Measurements from ENCODE around the gene CCM2.
"Not testable (repeated sequence)": the region's sequence is repeated elsewhere in the genome, so short reads cannot be mapped to it uniquely, and the experiment has no call there.

Gene CCM2

GRCh38 chr7:45003789-45004188, 3.8 kb downstream of the CCM2 start:
- no peak for DNase-seq

- DNase-seq = no peak
Measured at GRCh38 chr7:45007106-45007505, 7.1 kb downstream of the CCM2 start.

DNA sequence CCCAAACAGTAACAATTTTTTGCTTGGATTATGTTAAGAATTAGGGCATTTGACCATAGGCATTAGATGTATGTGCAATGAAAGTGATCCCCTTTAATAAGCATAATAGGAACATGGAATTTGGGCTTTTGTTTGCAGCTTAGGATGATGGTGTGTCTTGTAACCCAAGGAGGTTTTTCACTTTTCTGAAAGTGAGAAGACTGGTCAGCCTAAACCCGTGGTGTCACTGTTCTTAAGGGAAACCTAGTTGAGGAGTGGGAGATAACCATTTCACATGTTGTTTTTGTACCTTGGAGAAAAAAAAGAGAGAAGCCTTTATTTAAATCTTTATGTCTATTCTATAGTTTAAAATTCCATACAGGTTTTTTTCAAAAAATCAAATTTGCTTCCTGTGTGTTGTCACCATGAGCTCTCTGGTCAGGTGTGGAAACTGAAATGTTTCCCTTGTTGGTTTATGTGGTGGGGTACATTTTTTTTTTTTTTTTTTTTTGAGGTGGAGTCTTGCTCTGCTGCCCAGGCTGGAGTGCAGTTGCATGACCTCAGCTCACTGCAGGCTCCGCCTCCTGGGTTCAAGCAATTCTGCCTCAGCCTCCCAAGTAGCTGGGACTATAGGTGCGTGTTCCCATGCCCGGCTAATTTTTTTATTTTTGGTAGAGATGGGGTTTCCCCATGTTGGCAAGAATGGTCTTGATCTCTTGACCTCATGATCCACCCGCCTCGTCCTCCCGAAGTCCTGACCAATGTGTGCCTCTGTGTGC, 7.7 kb downstream of the CCM2 start:
- no peak for DNase-seq

GRCh38 chr7:45013465-45013967, 13.5 kb downstream of the CCM2 start:
- no peak for DNase-seq

GRCh38 chr7:45015313-45015712, 15.3 kb downstream of the CCM2 start:
- DNase-seq = no peak

GRCh38 chr7:45017253-45017652, 17.3 kb downstream of the CCM2 start:
- no peak for DNase-seq

DNA sequence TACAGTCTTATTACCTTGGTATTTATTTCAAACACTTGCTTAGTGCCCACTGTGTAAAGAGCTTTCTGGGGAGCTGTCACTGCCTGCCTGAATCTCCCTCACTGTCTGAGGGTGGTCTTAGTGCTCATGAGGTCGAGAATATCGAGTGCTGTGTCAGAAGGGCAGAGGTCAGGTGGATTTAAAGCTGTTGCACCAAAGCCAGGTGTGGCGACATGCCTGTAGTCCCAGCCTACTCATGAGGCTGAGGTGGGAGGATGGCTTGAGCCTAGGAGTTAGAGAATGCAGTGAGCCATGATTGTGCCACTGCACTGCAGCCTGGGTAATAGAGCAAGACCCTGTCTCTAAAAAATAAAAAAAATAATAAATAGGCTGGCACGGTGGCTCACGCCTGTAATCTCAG, 20.9 kb downstream of the CCM2 start:
- DNase-seq = no peak

- no peak for DNase-seq
Measured at GRCh38 chr7:45021604-45022296, 21.7 kb downstream of the CCM2 start.

- no peak for DNase-seq
Measured at GRCh38 chr7:45024126-45024744, 24.2 kb downstream of the CCM2 start.

- DNase-seq = not testable (repeated sequence)
Measured at GRCh38 chr7:45025473-45025872, 25.5 kb downstream of the CCM2 start.

DNA sequence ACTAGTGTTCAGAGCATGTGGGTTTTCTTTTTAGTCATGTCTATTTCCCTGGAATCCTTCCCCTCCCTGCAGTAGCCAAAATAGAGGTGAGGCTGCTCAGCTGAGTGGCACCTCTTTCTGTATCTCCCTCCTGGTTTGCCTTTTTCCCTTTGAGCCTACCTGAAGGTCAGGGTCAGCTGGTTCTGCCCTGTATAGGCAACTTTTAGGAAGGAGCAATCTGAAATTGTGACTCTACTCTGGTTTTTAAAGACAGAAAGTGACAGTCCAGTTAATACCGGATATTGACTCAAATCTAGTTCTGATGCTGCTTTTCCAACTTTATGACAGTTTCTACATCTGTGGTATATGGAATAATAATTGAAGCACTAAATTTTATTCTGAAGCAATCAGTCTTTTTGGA, 26.0 kb downstream of the CCM2 start:
- DNase-seq = no peak

GRCh38 chr7:45026984-45027773, 27.2 kb downstream of the CCM2 start:
- no peak for DNase-seq

- DNase-seq = no peak
Measured at GRCh38 chr7:45027774-45028114, 27.7 kb downstream of the CCM2 start.

DNA sequence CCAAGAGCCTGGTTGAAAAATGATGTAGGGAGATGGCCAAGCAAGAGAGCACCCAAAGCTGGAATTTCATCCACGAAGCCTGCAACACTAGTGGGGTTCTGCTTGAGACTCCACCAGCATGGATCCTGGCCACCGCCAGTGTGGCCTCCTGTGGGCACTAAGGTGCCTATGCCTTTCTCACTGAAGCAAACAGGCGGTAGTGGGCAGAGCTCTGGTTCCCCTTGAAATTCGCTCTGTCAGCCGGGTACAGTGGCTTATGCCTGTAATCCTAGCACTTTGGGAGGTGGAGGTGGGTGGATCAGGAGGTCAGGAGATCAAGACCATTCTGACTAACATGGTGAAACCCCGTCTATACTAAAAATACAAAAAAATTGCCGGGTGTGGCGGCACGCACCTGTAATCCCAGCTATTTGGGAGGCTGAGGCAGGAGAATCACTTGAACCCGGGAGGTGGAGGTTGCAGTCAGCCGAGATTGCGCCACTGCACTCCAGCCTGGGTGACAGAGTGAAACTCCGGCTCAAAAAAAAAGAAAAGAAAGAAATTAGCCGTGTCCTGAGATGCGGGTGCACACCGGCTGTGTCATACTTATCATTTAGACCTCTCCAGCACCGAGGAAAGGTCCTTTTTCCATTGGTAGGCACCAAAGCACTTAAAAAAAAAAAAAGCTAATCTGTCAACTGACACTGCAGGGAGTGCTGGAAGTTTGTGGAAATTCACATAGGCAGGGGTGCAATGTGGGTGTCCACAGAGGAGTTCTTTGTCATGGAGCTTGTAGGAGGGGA, 28.3 kb downstream of the CCM2 start:
- no peak for DNase-seq

DNA sequence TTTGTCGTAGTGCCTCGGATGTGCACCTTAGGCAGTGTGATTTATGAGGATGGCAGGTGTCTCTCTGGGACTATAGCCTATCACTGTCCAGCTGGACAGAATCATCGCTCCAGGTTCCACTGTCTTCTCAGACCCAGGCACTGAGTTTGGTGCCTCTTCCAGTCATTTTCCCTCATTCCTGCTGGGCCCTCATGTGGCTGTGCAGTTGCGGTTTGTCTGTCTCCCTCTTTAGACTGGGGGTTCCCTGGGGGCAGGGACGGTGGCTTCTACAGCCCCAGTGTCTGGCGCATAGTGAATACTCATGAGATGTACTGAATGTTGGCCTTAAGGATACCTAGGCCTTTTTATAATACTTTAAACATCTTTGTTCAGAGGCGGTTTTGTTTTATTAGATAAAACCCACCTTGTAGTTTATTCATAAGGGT, 28.9 kb downstream of the CCM2 start:
- no peak for DNase-seq

DNA sequence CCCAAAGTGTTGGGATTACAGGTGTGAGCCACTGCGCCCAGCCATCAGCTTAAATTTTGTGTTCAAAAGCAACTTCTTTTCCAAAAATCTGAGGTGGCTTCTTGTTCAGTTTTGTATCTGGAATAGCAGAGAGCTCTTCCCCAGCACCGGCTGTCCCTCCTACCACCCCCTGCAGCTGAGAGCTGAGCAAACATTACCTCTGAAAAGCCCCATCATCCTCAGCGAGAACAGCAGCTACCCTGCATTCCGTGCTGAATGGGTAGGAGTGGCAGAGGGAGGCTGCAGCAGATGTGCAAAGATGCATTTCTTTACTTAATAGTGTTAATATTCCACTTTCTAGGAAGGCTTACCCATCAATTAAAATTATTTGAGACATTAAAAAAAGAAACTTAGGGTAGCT, 31.8 kb downstream of the CCM2 start:
- DNase-seq = no peak

- no peak for DNase-seq
Measured at GRCh38 chr7:45032421-45032820, 32.4 kb downstream of the CCM2 start.

GRCh38 chr7:45033261-45033930, 33.4 kb downstream of the CCM2 start:
- no peak for DNase-seq

DNA sequence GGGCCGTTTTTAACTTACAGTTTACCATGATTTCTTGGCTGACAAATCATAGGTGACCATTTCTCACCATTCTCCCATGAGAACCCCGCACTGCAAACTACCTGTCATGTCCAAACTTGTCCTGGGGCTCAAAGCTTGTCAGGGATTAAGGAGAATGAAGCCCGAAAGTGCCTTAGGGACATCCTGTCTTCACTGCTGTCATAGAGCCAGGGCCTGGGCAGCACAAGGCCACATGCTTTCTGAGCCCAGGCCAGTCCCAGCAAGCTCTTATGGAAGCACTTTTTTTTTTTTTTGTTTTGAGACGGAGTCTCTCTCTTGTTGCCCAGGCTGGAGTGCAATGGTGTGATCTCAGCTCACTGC, 33.9 kb downstream of the CCM2 start:
- no peak for DNase-seq

DNA sequence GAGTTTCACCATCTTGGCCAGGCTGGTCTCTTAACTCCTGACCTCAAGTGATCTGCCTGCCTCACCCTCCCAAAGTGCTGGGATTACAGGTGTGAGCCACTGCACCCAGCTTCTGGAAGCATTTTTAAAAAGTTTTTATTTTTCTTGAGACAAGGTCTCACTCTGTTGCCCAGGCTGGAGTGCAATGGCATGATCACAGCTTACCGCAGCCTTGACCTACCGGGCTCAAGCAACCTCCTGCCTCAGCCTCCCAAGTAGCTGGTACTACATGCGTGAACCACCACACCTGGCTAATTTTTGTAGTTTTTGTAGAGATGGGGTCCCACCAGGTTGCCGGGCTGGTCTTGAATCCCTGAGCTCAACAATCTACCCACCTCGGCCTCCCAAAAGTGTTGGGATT, 34.7 kb downstream of the CCM2 start:
- not testable (repeated sequence) for DNase-seq

GRCh38 chr7:45035371-45035770, 35.4 kb downstream of the CCM2 start:
- no peak for DNase-seq

- DNase-seq = no peak
Measured at GRCh38 chr7:45035893-45036292, 35.9 kb downstream of the CCM2 start.

Measured in right forelimb (tissue), 1 donor.